ENCODE data around the gene RBL2. TPM values are rescaled to one million over a fixed set of nuclear protein-coding genes. Genes with fewer than 3 reads are reported as not detected.

Gene RBL2
- total and polyA plus RNA-seq, 2 of the 13 experiments (the other 11 are each of a cell fraction or from before 2014, with no cell fraction given): 41.2 to 60.9 TPM

DNA sequence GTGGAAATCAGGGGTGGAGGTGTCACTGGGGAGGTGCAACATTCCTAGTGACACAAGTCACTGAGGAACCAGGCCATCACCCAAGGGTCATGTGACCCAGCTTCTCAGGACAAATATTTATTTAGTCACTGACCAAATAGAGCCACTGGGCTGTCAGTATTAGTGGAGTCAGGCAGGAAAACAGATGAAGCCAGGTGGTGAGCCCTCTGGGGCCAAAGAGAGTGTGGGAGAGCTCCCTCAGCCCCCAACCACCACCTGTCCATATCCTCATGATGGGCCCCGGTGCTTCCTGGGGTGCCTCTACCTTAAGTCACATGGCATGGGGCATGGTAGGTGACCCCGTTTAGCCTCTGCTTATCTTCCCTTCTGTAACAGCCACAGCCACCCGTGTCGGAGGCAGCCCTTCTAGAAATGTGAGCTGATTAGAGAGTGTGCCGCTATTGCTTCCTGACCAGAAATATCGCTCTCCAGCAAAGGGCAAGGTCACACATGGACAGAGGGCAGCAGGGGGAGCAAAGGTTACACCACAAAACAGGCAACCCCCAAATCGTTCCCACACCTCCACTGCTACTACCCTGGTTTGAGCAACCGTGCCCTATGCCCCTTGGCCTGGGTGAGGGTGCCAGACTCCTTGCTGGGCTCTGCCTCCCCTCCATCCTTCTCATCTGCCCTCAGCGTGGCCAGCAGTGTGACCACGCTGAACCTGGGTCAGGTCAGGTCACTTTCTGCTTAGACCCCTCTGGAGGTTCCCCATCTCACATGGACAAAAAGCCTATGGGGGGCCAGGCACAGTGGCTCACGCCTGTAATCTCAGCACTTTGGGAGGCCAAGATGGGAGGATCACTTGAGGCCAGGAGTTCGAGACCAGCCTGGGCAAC is 77.4 kb downstream of the RBL2 start (continued):
- no peak; the same call in 1 of the 2 replicates for TF ChIP-seq ZFY (CRISPR knock-in tag; IDR thresholded peaks at IDR 0.05)
- TF ChIP-seq KDM4B (CRISPR knock-in tag; IDR thresholded peaks at IDR 0.05): no peak
- TF ChIP-seq HNF4A (CRISPR knock-in tag; IDR thresholded peaks at IDR 0.05): peak; percentile 89
- TF ChIP-seq NBN (conservative IDR thresholded peaks at IDR 0.05): no peak
- TF ChIP-seq ZNF607 (CRISPR knock-in tag; IDR thresholded peaks at IDR 0.05; ENCODE audit: borderline replicate concordance): peak; percentile 88; the same call in 1 of the 2 replicates
- TF ChIP-seq ZNF703 (CRISPR knock-in tag; IDR thresholded peaks at IDR 0.05; ENCODE audit: borderline replicate concordance): peak; percentile 42; the same call in 1 of the 2 replicates
- peak; percentile 41; the same call in 1 of the 2 replicates for TF ChIP-seq FOXC1 (CRISPR knock-in tag; IDR thresholded peaks at IDR 0.05; ENCODE audit: borderline replicate concordance)
- TF ChIP-seq, protein P1, sequence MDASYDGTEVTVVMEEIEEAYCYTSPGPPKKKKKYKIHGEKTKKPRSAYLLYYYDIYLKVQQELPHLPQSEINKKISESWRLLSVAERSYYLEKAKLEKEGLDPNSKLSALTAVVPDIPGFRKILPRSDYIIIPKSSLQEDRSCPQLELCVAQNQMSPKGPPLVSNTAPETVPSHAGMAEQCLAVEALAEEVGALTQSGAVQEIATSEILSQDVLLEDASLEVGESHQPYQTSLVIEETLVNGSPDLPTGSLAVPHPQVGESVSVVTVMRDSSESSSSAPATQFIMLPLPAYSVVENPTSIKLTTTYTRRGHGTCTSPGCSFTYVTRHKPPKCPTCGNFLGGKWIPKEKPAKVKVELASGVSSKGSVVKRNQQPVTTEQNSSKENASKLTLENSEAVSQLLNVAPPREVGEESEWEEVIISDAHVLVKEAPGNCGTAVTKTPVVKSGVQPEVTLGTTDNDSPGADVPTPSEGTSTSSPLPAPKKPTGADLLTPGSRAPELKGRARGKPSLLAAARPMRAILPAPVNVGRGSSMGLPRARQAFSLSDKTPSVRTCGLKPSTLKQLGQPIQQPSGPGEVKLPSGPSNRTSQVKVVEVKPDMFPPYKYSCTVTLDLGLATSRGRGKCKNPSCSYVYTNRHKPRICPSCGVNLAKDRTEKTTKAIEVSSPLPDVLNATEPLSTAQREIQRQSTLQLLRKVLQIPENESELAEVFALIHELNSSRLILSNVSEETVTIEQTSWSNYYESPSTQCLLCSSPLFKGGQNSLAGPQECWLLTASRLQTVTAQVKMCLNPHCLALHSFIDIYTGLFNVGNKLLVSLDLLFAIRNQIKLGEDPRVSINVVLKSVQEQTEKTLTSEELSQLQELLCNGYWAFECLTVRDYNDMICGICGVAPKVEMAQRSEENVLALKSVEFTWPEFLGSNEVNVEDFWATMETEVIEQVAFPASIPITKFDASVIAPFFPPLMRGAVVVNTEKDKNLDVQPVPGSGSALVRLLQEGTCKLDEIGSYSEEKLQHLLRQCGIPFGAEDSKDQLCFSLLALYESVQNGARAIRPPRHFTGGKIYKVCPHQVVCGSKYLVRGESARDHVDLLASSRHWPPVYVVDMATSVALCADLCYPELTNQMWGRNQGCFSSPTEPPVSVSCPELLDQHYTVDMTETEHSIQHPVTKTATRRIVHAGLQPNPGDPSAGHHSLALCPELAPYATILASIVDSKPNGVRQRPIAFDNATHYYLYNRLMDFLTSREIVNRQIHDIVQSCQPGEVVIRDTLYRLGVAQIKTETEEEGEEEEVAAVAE (CRISPR knock-in tag; IDR thresholded peaks at IDR 0.05; ENCODE audit: borderline replicate concordance): no peak
- 0 out of 2 replicates have a peak, but pooled peaks have one; percentile 34 for TF ChIP-seq ZNF674 (CRISPR knock-in tag; IDR thresholded peaks at IDR 0.05; ENCODE audit: low read depth)
- no peak for TF ChIP-seq DNMT3B (CRISPR knock-in tag; conservative IDR thresholded peaks at IDR 0.05)
- no peak for TF ChIP-seq ZNF17 (CRISPR knock-in tag; IDR thresholded peaks at IDR 0.05)
- TF ChIP-seq RCOR2 (CRISPR knock-in tag; IDR thresholded peaks at IDR 0.05): peak; percentile 77; the same call in 1 of the 2 replicates
- TF ChIP-seq ZNF335 (CRISPR knock-in tag; IDR thresholded peaks at IDR 0.05): no peak
- TF ChIP-seq, protein P2, sequence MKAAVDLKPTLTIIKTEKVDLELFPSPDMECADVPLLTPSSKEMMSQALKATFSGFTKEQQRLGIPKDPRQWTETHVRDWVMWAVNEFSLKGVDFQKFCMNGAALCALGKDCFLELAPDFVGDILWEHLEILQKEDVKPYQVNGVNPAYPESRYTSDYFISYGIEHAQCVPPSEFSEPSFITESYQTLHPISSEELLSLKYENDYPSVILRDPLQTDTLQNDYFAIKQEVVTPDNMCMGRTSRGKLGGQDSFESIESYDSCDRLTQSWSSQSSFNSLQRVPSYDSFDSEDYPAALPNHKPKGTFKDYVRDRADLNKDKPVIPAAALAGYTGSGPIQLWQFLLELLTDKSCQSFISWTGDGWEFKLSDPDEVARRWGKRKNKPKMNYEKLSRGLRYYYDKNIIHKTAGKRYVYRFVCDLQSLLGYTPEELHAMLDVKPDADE (CRISPR knock-in tag; IDR thresholded peaks at IDR 0.05): no peak
- TF ChIP-seq ZNF564 (CRISPR knock-in tag; IDR thresholded peaks at IDR 0.05): 0 out of 2 replicates have a peak, but pooled peaks have one; percentile 82
- TF ChIP-seq HES4 (CRISPR knock-in tag; IDR thresholded peaks at IDR 0.05; ENCODE audit: borderline replicate concordance): no peak
- TF ChIP-seq ZNF44 (CRISPR knock-in tag; IDR thresholded peaks at IDR 0.05): peak; percentile 69; the same call in 1 of the 2 replicates
- no peak for TF ChIP-seq ZFAT (CRISPR knock-in tag; conservative IDR thresholded peaks at IDR 0.05)
- no peak; the same call in 1 of the 2 replicates for TF ChIP-seq ZNF749 (CRISPR knock-in tag; IDR thresholded peaks at IDR 0.05; ENCODE audit: borderline replicate concordance)
- peak; percentile 80 for TF ChIP-seq ZMYM3 (CRISPR knock-in tag; IDR thresholded peaks at IDR 0.05)
- TF ChIP-seq SRSF9 (IDR thresholded peaks at IDR 0.05; ENCODE audit: borderline replicate concordance, insufficient read depth, low read depth, low read length, poor library complexity, severe bottlenecking): no peak
- no peak for TF ChIP-seq TP53 (CRISPR knock-in tag; conservative IDR thresholded peaks at IDR 0.05)
- no peak; the same call in 1 of the 2 replicates for TF ChIP-seq SIN3A (IDR thresholded peaks at IDR 0.05; ENCODE audit: borderline replicate concordance, low read depth, low read length)
- TF ChIP-seq NFKBIZ (CRISPR knock-in tag; IDR thresholded peaks at IDR 0.05): peak; percentile 14; the same call in 1 of the 2 replicates
- peak; percentile 95 for TF ChIP-seq HDAC1 (CRISPR knock-in tag; IDR thresholded peaks at IDR 0.05)
- TF ChIP-seq ARHGAP35 (CRISPR knock-in tag; IDR thresholded peaks at IDR 0.05; ENCODE audit: borderline replicate concordance): peak; percentile 54; the same call in 1 of the 2 replicates

Data from HepG2 (cell line).